SK-N-MC (cell line): ENCODE measurements around the gene LIN52.

Experiments used
- EZH2 ChIP-seq: fragments of 200-600 bp; sonication (generic); IDR thresholded peaks from one replicate; pipeline ENCODE4 v1.6.1; 2017; ENCODE audit warnings: antibody characterized with exemption
- FOXP2 ChIP-seq: optimal IDR thresholded peaks from 2 replicates; pipeline ENCODE3; 2011; ENCODE audit warnings: mild to moderate bottlenecking, moderate library complexity; ENCODE audit not compliant: insufficient read depth; ENCODE audit errors: extremely low read length, control extremely low read depth
- POLR2AphosphoS5 ChIP-seq: IDR thresholded peaks from 2 replicates; pipeline ENCODE4 v1.6.1; 2012; ENCODE audit warnings: mild to moderate bottlenecking, low read depth, low read length, borderline replicate concordance

DNA sequence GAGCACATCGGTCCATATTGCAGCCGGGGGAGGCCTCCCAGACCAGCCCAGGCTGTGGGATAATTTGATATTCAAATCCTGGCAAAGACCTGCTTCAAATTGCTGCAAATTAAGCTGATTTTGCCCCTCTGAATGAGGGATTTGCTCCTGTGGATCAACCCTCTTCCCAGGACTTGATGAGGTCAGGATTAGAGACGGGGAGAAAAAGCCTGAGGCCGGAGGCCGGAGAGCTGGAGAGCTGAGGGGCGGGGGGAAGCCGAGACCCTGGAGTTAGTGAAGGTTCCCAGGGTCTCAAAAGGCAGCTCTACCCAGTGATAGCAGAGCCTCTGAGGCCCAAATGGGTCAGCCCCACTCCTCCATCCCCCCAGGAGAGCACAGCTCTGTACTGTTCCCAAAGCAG lies 137.0 kb downstream of the LIN52 start:
- no peak for TF ChIP-seq FOXP2
- TF ChIP-seq POLR2AphosphoS5: no peak
- TF ChIP-seq EZH2: no peak
